ENCODE measurements around the gene NAA35. TPM values are rescaled to one million over a fixed set of nuclear protein-coding genes. Genes with fewer than 3 reads are reported as not detected.

NAA35 gene
- total RNA-seq (10 to 100 TPM; 16.5 to 17.7 (median 17.3) TPM), polyA plus RNA-seq (7.9 TPM)
- long read RNA-seq, donor 1, partial matches to known transcripts: 18 of 35 reads
- long read RNA-seq, donor 1, other reads (novel, unspliced or antisense): 14 of 35 reads
- long read RNA-seq, donor 2, partial matches to known transcripts: 1 of 8 reads
- long read RNA-seq, donor 2, other reads (novel, unspliced or antisense): 3 of 8 reads
- long read RNA-seq, donor 3, partial matches to known transcripts: 26 of 57 reads
- long read RNA-seq, donor 3, other reads (novel, unspliced or antisense): 30 of 57 reads
- long read RNA-seq, donor 4, transcript NAA35-201 (23 exons, 2,649 nt): major isoform, 6 of 12 reads
- long read RNA-seq, donor 4, partial matches to known transcripts: 3 of 12 reads
- long read RNA-seq, donor 4, other reads (novel, unspliced or antisense): 3 of 12 reads

DNA sequence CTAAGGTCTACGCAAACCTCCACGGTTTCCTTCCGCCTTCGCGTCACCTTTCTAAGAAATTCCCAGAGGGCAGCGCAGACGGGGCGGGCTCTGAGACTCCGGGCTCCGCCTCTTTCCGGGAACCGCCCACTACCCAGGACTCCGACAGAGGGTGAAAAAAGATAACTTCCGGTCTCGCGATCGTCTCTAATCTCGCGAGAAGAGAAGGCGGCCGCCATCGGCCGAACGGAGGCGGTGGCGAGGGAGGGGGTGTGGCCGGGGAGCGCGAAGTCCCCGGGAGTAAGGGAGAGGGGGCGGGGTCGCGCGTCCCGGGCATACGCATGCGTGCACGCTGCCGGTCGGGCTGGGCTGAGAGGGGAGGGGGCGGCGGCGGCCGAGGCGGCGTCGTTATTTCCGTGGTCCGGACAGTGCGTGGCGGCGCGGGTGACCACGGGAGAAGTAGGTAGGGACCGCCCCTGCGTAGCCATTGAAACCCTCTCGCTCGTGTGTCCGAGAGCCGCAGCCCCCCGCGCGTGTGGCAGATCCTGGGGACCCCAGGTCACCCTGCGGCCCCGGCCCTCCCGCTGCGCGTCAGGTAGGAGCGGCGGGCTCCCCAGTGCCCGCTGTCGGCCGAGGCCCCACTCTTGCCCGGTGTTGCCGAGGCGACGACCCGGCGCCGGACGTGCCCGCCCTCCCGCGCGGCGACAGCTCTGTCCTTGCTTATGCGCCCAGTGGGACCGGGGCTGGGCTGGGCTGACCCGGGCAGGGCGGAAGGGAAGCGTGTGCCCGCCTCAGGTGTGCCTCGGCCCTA is at the start of gene NAA35:
NAA35 (plus strand) TSS at position 315 of the 790 bp plus-strand sequence. CDS start 1,014 bp downstream, outside the sequence.
- no peaks in the 10 kb centered on the region for H3K4me1 ChIP-seq (ENCODE audit: control insufficient read depth, insufficient read depth, low read length)
- WGBS: under 1% methylated on average over 93 of the region's 93 CpGs
- intact Hi-C loops (cut with DNase I): no loop called here

DNA sequence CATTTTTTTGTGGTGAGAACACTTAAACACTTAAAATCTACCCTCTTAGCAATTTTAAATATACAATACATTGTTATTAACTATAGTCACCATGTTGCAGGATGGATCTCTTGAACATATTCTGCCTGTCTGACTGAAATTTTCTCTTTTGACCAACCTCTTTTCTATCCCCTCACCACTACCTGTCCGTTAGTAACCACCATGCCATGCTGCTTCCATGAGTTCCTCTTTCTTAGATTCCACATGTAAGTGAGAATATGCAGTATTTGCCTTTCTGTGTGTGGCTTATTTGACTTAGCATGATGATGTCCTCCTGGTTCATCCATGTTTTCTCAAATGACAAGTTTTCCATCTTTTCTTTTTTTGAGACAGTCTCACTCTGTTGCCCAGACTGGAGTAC is 48.5 kb upstream of the NAA35 start:
- ATAC-seq (no peak), DNase-seq (no peak)
- 93% methylated on average over 1 of the region's 1 CpG for WGBS
- no peak overlapping the region for H3K4me3 ChIP-seq (ENCODE audit: low read length)
- no peak overlapping the region for H3K27ac ChIP-seq (ENCODE audit: low read length)
- H3K9me3 ChIP-seq (ENCODE audit: control insufficient read depth, low read length): no peaks in the 10 kb centered on the region
- H3K4me1 ChIP-seq (ENCODE audit: control insufficient read depth, insufficient read depth, low read length): no peaks in the 10 kb centered on the region
- H3K27me3 ChIP-seq (ENCODE audit: control insufficient read depth, insufficient read depth): no peaks in the 10 kb centered on the region
- intact Hi-C loops (cut with DNase I): no loop called here

More for the DNA sequence above, at the start of gene NAA35:
- Histone ChIP-seq H3K27ac (ENCODE audit: low read length) (peak within 1 kb of the TSS; percentile 94), H3K4me3 (ENCODE audit: low read length) (peak within 1 kb of the TSS; percentile 96), H3K27me3 (ENCODE audit: control insufficient read depth, insufficient read depth) (no peaks in the 10 kb centered on the region), H3K9me3 (ENCODE audit: control insufficient read depth, low read length) (no peaks in the 10 kb centered on the region)
- DNase-seq: peak; percentile 98 to 99 (median 99)
- ATAC-seq: peak; percentile 98 to 99

DNA sequence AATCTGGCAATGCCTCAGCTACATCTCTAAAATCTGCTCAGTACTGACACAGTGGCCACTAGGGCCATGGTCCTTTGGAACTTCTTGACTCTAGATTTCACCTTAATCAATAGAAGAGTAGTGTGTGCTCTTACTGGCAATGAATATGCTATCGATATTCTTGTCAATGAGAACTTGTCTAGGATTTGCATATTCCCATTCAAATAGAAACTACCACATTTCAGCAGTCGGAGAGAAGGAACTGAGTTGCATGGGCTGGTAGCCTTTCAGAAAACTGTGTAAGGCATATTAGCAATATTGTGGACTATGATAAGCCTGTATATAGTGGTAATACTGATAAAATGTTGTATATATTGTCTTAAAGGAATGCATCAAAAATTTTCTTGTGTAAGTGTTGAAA is 45.3 kb upstream of the NAA35 start:
- no peaks in the 10 kb centered on the region for H3K4me1 ChIP-seq (ENCODE audit: control insufficient read depth, insufficient read depth, low read length)
- H3K27me3 ChIP-seq (ENCODE audit: control insufficient read depth, insufficient read depth): no peaks in the 10 kb centered on the region
- no peak overlapping the region for H3K4me3 ChIP-seq (ENCODE audit: low read length)
- DNase-seq: no peak
- H3K9me3 ChIP-seq (ENCODE audit: control insufficient read depth, low read length): no peaks in the 10 kb centered on the region
- intact Hi-C loops (cut with DNase I): no loop called here
- WGBS: 92% methylated on average over 2 of the region's 2 CpGs
- H3K27ac ChIP-seq (ENCODE audit: low read length): no peak overlapping the region
- ATAC-seq: no peak

DNA sequence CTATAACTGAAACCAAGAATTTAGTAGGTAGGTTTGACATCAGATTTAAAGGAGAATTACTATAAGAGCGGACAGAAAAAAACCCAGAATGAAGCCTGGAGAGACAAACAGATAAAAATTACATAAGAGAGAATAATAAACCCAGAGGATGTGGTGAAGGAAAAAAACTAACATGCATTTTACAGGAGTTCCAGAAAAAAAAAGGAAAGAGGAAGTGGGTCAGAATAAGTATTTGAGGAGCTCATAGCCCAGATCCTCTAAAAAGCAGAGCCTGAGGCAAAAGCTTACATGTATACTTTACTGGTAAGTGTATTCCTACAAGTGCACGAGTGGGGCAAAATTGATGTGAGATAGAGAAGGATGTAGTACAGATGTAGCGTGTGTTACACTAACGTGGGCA is 43.1 kb upstream of the NAA35 start:
- ATAC-seq: no peak
- 82% methylated on average over 4 of the region's 4 CpGs for WGBS

DNA sequence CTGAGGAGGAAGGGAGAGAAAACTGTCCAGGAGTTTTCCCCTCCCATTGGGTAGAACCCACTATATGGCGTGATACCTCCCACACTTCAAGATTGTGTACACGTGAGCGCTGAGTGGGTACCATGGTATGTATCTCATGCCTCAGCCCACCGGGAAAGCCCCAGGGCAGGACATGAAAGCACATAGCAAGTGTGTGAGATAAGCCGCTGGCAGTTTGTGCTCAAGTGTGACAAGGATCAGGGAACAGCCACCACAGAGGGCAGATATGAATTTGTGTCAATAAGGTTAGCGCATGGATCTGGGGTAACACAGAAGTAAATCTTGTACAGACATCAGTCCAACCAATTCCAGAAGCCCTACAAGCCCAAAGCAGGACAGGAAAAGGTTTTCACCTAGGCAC is 42.6 kb upstream of the NAA35 start:
- Histone ChIP-seq H3K27ac (ENCODE audit: low read length) (no peak overlapping the region), H3K4me1 (ENCODE audit: control insufficient read depth, insufficient read depth, low read length) (no peaks in the 10 kb centered on the region), H3K4me3 (ENCODE audit: low read length) (no peak overlapping the region), H3K9me3 (ENCODE audit: control insufficient read depth, low read length) (no peaks in the 10 kb centered on the region), H3K27me3 (ENCODE audit: control insufficient read depth, insufficient read depth) (no peaks in the 10 kb centered on the region)
- intact Hi-C loops (cut with DNase I): no loop called here
- WGBS: 72% methylated on average over 6 of the region's 6 CpGs
- DNase-seq (no peak), ATAC-seq (no peak)

More for the DNA sequence above, 43.1 kb upstream of the NAA35 start:
- intact Hi-C loops (cut with DNase I): no loop called here
- Histone ChIP-seq H3K9me3 (ENCODE audit: control insufficient read depth, low read length) (no peaks in the 10 kb centered on the region), H3K4me1 (ENCODE audit: control insufficient read depth, insufficient read depth, low read length) (no peaks in the 10 kb centered on the region), H3K27me3 (ENCODE audit: control insufficient read depth, insufficient read depth) (no peaks in the 10 kb centered on the region), H3K27ac (ENCODE audit: low read length) (no peak overlapping the region), H3K4me3 (ENCODE audit: low read length) (no peak overlapping the region)
- no peak for DNase-seq

DNA sequence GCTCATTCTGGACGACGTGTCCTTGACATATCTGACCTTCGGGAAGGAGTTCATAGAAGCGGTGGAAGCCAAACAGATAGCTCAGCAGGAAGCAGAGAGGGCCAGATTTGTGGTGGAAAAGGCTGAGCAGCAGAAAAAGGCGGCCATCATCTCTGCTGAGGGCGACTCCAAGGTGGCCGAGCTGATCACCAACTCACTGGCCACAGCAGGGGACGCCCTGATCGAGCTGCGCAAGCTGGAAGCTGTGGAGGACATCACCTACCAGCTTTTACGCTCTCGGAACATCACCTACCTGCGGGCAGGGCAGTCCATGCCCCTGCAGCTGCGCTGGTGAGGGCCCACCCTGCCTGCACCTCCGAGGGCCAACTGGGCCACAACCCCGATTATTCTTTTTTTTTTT is 41.6 kb upstream of the NAA35 start:
- H3K27ac ChIP-seq (ENCODE audit: low read length): no peak overlapping the region
- H3K9me3 ChIP-seq (ENCODE audit: control insufficient read depth, low read length): no peaks in the 10 kb centered on the region
- DNase-seq: no peak
- H3K27me3 ChIP-seq (ENCODE audit: control insufficient read depth, insufficient read depth): no peaks in the 10 kb centered on the region
- 92% methylated on average over 16 of the region's 16 CpGs for WGBS
- no peak overlapping the region for H3K4me3 ChIP-seq (ENCODE audit: low read length)
- ATAC-seq: no peak
- intact Hi-C loops (cut with DNase I): no loop called here
- no peaks in the 10 kb centered on the region for H3K4me1 ChIP-seq (ENCODE audit: control insufficient read depth, insufficient read depth, low read length)

DNA sequence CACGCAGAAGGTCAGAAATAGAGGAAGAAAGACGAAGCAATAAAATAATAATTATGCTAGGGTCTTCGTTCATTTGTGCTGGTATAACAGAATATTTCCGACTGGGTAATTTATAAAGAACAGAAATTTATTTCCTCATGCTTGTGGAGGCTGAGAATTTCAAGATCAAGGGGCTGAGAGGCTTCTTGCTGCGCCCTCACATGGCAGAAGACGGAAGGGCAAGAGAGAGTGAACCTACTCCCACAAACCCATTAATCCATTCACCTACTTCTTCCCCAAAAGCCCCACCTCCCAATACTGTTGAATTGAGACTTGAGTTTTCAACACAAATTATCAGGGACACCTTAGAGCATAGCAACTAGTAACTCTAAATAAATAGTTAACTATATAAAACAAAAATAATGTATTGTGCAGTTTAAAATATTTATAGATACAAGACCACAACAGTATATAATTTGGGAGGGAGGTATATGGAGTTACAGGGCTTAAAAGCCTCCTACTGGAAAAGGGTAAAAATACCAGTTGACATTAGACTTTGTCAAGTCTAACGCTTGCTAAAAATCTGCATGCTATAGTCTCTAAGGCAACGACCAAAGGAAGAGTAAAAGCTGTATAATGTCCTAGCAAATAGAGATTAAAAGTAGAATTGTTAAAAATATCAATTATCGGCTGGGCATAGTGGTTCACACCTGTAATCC is 40.3 kb upstream of the NAA35 start:
- peak in 1 of 3 donors; percentile 15 for DNase-seq
- H3K4me3 ChIP-seq (ENCODE audit: low read length): no peak overlapping the region
- intact Hi-C loops (cut with DNase I): no loop called here

DNA sequence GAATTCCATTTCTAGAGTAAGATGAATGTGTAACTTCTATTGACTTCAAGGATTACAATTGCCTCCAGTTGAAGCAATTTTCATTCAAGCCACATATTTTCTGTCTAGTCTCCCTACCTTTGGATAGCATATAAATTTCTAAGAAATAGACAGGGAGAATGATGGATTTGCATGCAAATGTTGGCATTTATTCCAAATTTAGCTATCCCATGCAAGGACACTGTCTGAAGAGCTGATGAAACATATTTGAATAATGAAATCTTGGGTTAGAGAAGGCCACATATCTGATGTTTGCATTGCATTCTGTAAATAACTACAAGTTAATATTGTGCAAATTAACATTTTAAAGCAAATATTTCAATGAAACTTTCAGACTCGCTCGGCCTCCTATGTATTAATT is 36.0 kb upstream of the NAA35 start:
- ATAC-seq (no peak), DNase-seq (no peak)
- Histone ChIP-seq H3K4me3 (ENCODE audit: low read length) (no peak overlapping the region), H3K27me3 (ENCODE audit: control insufficient read depth, insufficient read depth) (no peaks in the 10 kb centered on the region), H3K4me1 (ENCODE audit: control insufficient read depth, insufficient read depth, low read length) (no peaks in the 10 kb centered on the region), H3K9me3 (ENCODE audit: control insufficient read depth, low read length) (no peaks in the 10 kb centered on the region), H3K27ac (ENCODE audit: low read length) (no peak overlapping the region)
- WGBS: 93% methylated on average over 2 of the region's 2 CpGs
- intact Hi-C loops (cut with DNase I): no loop called here

More for the DNA sequence above, 40.3 kb upstream of the NAA35 start:
- Histone ChIP-seq H3K9me3 (ENCODE audit: control insufficient read depth, low read length) (no peaks in the 10 kb centered on the region), H3K27me3 (ENCODE audit: control insufficient read depth, insufficient read depth) (no peaks in the 10 kb centered on the region), H3K4me1 (ENCODE audit: control insufficient read depth, insufficient read depth, low read length) (no peaks in the 10 kb centered on the region), H3K27ac (ENCODE audit: low read length) (no peak overlapping the region)
- ATAC-seq: no peak
- WGBS: 53% methylated on average over 9 of the region's 9 CpGs

DNA sequence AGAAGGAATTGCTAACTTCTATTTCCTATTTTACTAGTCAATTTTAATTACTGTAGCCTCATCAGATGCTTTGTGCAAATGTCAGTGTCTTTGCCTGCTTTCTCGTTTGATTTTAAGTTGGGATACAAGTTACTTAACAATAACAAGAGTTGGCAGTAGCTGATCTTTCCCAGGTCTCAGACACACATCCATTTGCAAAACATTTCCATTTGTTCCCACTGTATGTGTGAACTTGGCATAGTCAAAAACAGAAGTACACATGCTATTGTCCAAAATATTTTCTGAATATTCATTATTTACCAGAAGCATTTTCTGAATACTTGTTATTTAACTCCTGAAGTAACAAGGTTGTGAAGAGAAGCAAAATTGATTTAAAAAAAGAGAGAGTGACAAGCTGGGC is 35.0 kb upstream of the NAA35 start:
- ATAC-seq (no peak), DNase-seq (no peak)
- no peaks in the 10 kb centered on the region for H3K9me3 ChIP-seq (ENCODE audit: control insufficient read depth, low read length)
- no peak overlapping the region for H3K4me3 ChIP-seq (ENCODE audit: low read length)
- intact Hi-C loops (cut with DNase I): no loop called here
- WGBS: 67% methylated on average over 1 of the region's 1 CpG
- H3K4me1 ChIP-seq (ENCODE audit: control insufficient read depth, insufficient read depth, low read length): no peaks in the 10 kb centered on the region
- H3K27ac ChIP-seq (ENCODE audit: low read length): no peak overlapping the region
- H3K27me3 ChIP-seq (ENCODE audit: control insufficient read depth, insufficient read depth): no peaks in the 10 kb centered on the region

DNA sequence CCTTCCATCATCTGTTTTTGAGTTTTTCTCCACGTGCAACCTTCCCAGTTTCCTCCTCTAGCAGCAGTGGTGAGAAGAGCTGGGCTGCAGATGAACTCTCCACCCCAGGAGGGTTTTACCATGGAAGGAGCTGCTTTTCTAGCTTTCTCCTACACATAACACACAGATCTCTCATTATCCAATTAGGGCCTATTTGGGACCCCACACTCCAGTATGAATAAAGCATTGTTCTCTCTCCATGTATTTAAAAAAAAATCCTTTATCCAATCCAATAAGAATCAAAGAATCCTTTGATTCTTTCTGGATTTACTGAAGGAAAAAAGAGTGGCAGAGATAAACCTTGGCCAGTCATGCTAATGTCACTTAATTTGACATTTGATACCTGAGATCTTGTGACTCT is 31.6 kb upstream of the NAA35 start:
- Histone ChIP-seq H3K27ac (ENCODE audit: low read length) (no peak overlapping the region), H3K27me3 (ENCODE audit: control insufficient read depth, insufficient read depth) (no peaks in the 10 kb centered on the region), H3K4me3 (ENCODE audit: low read length) (no peak overlapping the region), H3K4me1 (ENCODE audit: control insufficient read depth, insufficient read depth, low read length) (no peaks in the 10 kb centered on the region), H3K9me3 (ENCODE audit: control insufficient read depth, low read length) (no peaks in the 10 kb centered on the region)
- ATAC-seq (no peak), DNase-seq (no peak)
- intact Hi-C loops (cut with DNase I): no loop called here
- 38% methylated on average over 1 of the region's 1 CpG for WGBS

DNA sequence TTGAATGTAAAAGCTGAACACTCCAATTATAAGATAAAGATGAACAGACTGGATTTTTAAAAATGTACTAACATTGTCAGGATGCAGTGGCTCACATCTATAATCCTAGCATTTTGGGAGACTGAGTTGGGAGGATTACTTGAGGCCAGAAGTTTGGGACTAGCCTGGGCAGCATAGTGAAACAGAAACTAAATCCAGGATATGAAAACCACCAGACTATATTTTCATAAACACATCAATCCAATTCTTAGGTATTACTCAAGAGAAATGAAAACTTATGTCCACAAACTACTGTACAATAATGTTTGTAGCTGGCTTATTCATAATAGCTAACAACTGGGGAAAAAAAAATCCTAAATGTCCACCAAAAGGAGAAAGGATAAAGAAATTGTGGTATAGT is 26.8 kb upstream of the NAA35 start:
- Histone ChIP-seq H3K27me3 (ENCODE audit: control insufficient read depth, insufficient read depth) (no peaks in the 10 kb centered on the region), H3K9me3 (ENCODE audit: control insufficient read depth, low read length) (no peaks in the 10 kb centered on the region), H3K27ac (ENCODE audit: low read length) (no peak overlapping the region), H3K4me3 (ENCODE audit: low read length) (no peak overlapping the region), H3K4me1 (ENCODE audit: control insufficient read depth, insufficient read depth, low read length) (no peaks in the 10 kb centered on the region)
- ATAC-seq (no peak), DNase-seq (no peak)
- intact Hi-C loops (cut with DNase I): no loop called here

All from right cardiac atrium (tissue), 5 donors.